ENCODE data around the gene SCN7A. TPM values are rescaled to one million over a fixed set of nuclear protein-coding genes. Genes with fewer than 3 reads are reported as not detected.
A peak's percentile ranks its signal among the peaks of the same experiment; 100 is the strongest.

Gene SCN7A
- total RNA-seq, 1 donor from 2014 or later: 2.8 TPM

DNA sequence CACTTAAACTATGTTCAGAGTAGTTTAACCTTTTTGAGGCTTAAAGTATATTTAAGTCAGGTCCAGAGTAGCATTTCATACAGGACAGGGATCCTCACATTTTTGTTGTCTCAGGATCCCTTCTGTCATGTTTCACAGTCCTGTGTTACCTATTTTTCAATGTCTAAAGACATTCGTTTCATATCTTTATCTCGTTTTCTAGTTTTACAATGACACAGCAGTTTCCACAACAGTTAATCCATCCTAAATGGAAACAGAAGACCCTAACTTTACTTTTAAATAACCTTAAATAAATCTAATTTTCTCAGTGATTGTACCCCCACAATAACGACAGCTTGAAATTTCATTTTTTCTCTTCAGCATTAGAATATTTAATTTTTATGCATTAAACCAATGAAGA, 101.0 kb downstream of the SCN7A start:
- TF ChIP-seq CTCF (conservative IDR thresholded peaks at IDR 0.05): no peak
- Mint-ChIP-seq H3K27me3 (no peaks in the 10 kb centered on the region), H3K36me3 (no peaks in the 10 kb centered on the region), H3K9me3 (no peaks in the 10 kb centered on the region), H3K27ac (no peak overlapping the region), H3K4me3 (no peak overlapping the region), H3K4me1 (ENCODE audit: unreplicated experiment) (no peaks in the 10 kb centered on the region)
- DNase-seq (ENCODE audit: extremely low spot score, unreplicated experiment): no peak

DNA sequence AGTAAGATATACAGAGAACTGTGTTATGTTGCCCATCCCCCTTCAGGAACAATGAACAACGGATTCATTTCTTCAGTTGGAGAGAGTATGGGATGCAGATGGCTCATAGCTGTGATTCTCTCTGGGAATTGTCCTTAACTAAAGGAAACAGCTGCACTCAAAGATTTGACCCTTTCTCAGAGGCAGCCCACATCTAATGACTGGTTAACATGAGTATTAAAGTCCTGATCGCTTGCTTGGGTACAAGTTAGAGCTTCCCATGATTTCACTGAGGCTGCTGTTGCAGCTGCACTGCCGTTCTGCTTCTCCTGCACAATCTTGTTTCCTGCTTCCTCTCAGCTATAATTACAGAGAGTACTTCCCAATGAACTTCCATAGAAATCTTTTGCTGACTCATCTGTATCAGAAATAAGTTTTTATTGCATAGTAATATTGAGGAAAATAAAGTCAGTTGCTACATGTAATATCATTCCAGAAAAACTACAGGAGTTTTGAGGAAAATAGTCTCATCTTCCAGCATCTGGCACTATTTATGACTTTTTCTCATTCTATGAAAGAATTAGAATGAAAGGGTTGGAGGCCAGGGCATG, 105.5 kb downstream of the SCN7A start:
- Mint-ChIP-seq H3K9me3 (no peaks in the 10 kb centered on the region), H3K27me3 (no peaks in the 10 kb centered on the region), H3K36me3 (no peaks in the 10 kb centered on the region), H3K4me3 (no peak overlapping the region), H3K27ac (no peak overlapping the region), H3K4me1 (ENCODE audit: unreplicated experiment) (no peaks in the 10 kb centered on the region)
- no peak for DNase-seq (ENCODE audit: extremely low spot score, unreplicated experiment)
- no peak for TF ChIP-seq CTCF (conservative IDR thresholded peaks at IDR 0.05)

GRCh38 chr2:166385313-166385712, 108.7 kb downstream of the SCN7A start:
- Mint-ChIP-seq H3K9me3 (no peaks in the 10 kb centered on the region), H3K27ac (no peak overlapping the region), H3K4me3 (no peak overlapping the region), H3K36me3 (no peaks in the 10 kb centered on the region), H3K27me3 (no peaks in the 10 kb centered on the region), H3K4me1 (ENCODE audit: unreplicated experiment) (no peaks in the 10 kb centered on the region)
- DNase-seq (ENCODE audit: extremely low spot score, unreplicated experiment): no peak
- no peak for TF ChIP-seq CTCF (conservative IDR thresholded peaks at IDR 0.05)

DNA sequence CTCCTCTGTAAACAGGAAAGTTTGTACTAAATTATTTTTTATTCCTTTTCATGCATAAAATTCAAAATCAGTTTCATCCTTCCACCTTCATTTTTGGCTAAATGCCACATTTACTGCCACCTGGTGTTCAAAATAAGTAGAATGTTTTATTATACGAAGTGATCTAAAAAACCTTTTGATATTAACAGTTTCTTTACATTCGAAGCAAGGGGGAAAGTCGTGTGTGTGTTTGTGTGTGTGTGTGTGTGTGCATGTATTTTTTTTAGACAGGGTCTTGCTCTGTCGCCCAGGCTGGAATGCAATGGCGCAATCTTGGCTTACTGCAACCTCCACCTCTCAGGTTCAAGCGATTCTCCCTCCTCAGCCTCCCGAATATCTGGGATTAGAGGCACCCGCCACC, 109.3 kb downstream of the SCN7A start:
- Mint-ChIP-seq H3K36me3 (no peaks in the 10 kb centered on the region), H3K4me1 (ENCODE audit: unreplicated experiment) (no peaks in the 10 kb centered on the region), H3K9me3 (no peaks in the 10 kb centered on the region), H3K27ac (no peak overlapping the region), H3K4me3 (no peak overlapping the region), H3K27me3 (peaks cover 4% of the 10 kb centered on the region)
- no peak for DNase-seq (ENCODE audit: extremely low spot score, unreplicated experiment)
- TF ChIP-seq CTCF (conservative IDR thresholded peaks at IDR 0.05): peak; percentile 76

- Mint-ChIP-seq H3K27ac (no peak overlapping the region), H3K4me3 (no peak overlapping the region), H3K27me3 (peaks cover 17% of the 10 kb centered on the region), H3K4me1 (ENCODE audit: unreplicated experiment) (no peaks in the 10 kb centered on the region), H3K9me3 (no peaks in the 10 kb centered on the region), H3K36me3 (no peaks in the 10 kb centered on the region)
- TF ChIP-seq CTCF (conservative IDR thresholded peaks at IDR 0.05): no peak
- no peak for DNase-seq (ENCODE audit: extremely low spot score, unreplicated experiment)
These were observed 111.6 kb downstream of the SCN7A start for GRCh38 chr2:166382448-166382847.

DNA sequence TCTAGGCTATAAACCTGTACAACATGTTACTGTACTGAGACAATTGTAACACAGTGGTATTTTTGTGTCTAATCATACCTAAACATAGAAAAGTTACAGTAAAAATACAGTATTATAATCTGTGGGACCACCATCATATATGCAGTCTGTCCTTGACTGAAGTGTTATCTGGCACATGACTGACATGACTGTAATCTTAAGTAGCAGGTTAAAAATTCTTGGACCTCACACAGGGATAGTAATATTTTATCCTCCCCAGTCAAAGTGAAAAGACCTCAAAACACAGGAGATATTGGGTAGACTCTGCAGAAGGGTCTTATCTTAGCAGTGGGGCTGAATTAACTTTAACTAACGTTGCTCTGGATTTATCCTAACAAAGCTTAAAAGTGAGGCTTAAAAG, 113.4 kb downstream of the SCN7A start:
- Mint-ChIP-seq H3K9me3 (no peaks in the 10 kb centered on the region), H3K36me3 (no peaks in the 10 kb centered on the region), H3K27ac (no peak overlapping the region), H3K27me3 (peaks cover 33% of the 10 kb centered on the region), H3K4me3 (no peak overlapping the region), H3K4me1 (ENCODE audit: unreplicated experiment) (no peaks in the 10 kb centered on the region)
- no peak for DNase-seq (ENCODE audit: extremely low spot score, unreplicated experiment)
- no peak for TF ChIP-seq CTCF (conservative IDR thresholded peaks at IDR 0.05)
